Osteocyte (in vitro differentiated cells): Measurements from ENCODE around the gene CMSS1. TPM values are rescaled to one million over a fixed set of nuclear protein-coding genes. Genes with fewer than 3 reads are reported as not detected.
A peak's percentile ranks its signal among the peaks of the same experiment; 100 is the strongest.

Source experiments
- DNase-seq: peaks from one replicate; pipeline ENCODE4 v3.0.0; 2021; ENCODE audit warnings: mixed read lengths; ENCODE audit not compliant: unreplicated experiment; ENCODE audit errors: extremely low spot score
- H3K27ac Mint-ChIP-seq: one replicate; pipeline ENCODE4 v1.8.0; 2021; ENCODE audit warnings: mild to moderate bottlenecking, mixed read lengths; ENCODE audit not compliant: unreplicated experiment
- H3K27me3 Mint-ChIP-seq: one replicate; pipeline ENCODE4 v1.8.0; 2021; ENCODE audit warnings: mixed read lengths; ENCODE audit not compliant: unreplicated experiment
- H3K36me3 Mint-ChIP-seq: one replicate; pipeline ENCODE4 v1.8.0; 2021; ENCODE audit warnings: mixed read lengths; ENCODE audit not compliant: unreplicated experiment
- H3K4me1 Mint-ChIP-seq: one replicate; pipeline ENCODE4 v1.8.0; 2021; ENCODE audit warnings: mixed read lengths; ENCODE audit not compliant: unreplicated experiment
- H3K4me3 Mint-ChIP-seq: one replicate; pipeline ENCODE4 v1.8.0; 2021; ENCODE audit warnings: mild to moderate bottlenecking, moderate library complexity, mixed read lengths; ENCODE audit not compliant: unreplicated experiment
- H3K9me3 Mint-ChIP-seq: one replicate; pipeline ENCODE4 v1.8.0; 2021; ENCODE audit warnings: mixed read lengths; ENCODE audit not compliant: unreplicated experiment
- total RNA-seq: library from RNA; stranded (reverse); gene quantifications from 2 replicates; pipeline ENCODE4 v1.2.1, GENCODE V29; 2021
- TF ChIP-seq, protein P1 (sequence below): fragments of 200-600 bp; sonication (generic); IDR thresholded peaks from 2 replicates; pipeline ENCODE4 v1.5.0; 2021; ENCODE audit warnings: antibody characterized with exemption, mild to moderate bottlenecking, moderate library complexity

Gene CMSS1
- total RNA-seq, 1 donor from 2014 or later = 38.5 TPM

GRCh38 chr3:99774467-99774866 lies 43.2 kb upstream of the CMSS1 start:
- DNase-seq = no peak
- no peaks in the 10 kb centered on the region for H3K27me3 Mint-ChIP-seq
- peaks cover 68% of the 10 kb centered on the region for H3K4me1 Mint-ChIP-seq
- peaks cover 68% of the 10 kb centered on the region for H3K36me3 Mint-ChIP-seq
- H3K4me3 Mint-ChIP-seq = no peak overlapping the region
- H3K9me3 Mint-ChIP-seq = no peaks in the 10 kb centered on the region
- TF ChIP-seq, protein P1, sequence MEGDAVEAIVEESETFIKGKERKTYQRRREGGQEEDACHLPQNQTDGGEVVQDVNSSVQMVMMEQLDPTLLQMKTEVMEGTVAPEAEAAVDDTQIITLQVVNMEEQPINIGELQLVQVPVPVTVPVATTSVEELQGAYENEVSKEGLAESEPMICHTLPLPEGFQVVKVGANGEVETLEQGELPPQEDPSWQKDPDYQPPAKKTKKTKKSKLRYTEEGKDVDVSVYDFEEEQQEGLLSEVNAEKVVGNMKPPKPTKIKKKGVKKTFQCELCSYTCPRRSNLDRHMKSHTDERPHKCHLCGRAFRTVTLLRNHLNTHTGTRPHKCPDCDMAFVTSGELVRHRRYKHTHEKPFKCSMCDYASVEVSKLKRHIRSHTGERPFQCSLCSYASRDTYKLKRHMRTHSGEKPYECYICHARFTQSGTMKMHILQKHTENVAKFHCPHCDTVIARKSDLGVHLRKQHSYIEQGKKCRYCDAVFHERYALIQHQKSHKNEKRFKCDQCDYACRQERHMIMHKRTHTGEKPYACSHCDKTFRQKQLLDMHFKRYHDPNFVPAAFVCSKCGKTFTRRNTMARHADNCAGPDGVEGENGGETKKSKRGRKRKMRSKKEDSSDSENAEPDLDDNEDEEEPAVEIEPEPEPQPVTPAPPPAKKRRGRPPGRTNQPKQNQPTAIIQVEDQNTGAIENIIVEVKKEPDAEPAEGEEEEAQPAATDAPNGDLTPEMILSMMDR = no peak
- peak overlapping the region; percentile 90 for H3K27ac Mint-ChIP-seq

GRCh38 chr3:99776516-99777209 lies 41.0 kb upstream of the CMSS1 start:
- TF ChIP-seq, protein P1 = no peak
- H3K27ac Mint-ChIP-seq = peak overlapping the region; percentile 90
- H3K9me3 Mint-ChIP-seq = no peaks in the 10 kb centered on the region
- no peak overlapping the region for H3K4me3 Mint-ChIP-seq
- H3K27me3 Mint-ChIP-seq = no peaks in the 10 kb centered on the region
- DNase-seq = no peak
- peaks cover 80% of the 10 kb centered on the region for H3K4me1 Mint-ChIP-seq
- H3K36me3 Mint-ChIP-seq = peaks cover 72% of the 10 kb centered on the region

GRCh38 chr3:99777210-99777549 lies 40.5 kb upstream of the CMSS1 start:
- H3K9me3 Mint-ChIP-seq = no peaks in the 10 kb centered on the region
- no peak for DNase-seq
- H3K4me3 Mint-ChIP-seq = no peak overlapping the region
- TF ChIP-seq, protein P1 = no peak
- peaks cover 72% of the 10 kb centered on the region for H3K36me3 Mint-ChIP-seq
- H3K27ac Mint-ChIP-seq = peak overlapping the region; percentile 90
- H3K27me3 Mint-ChIP-seq = no peaks in the 10 kb centered on the region
- peaks cover 82% of the 10 kb centered on the region for H3K4me1 Mint-ChIP-seq

DNA sequence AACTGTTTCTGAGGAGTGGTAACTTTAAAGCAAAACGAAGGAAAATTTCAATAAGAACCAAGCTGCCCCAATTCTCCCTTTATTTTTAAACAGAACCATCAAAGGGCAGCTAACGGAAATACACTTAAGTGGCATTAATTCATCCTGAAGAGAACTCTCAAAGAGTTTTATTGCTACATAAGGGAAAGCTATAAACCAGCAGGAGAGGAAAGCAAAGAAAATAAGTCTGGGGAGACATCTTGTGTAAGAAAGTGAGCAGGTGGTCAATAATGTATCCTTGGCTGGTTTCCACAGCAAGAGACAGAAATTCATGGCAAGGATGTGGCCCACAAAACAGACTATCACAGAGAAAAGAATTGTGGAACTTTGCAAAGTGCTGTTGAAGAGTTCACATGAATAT lies 40.0 kb upstream of the CMSS1 start:
- no peaks in the 10 kb centered on the region for H3K27me3 Mint-ChIP-seq
- no peak overlapping the region for H3K4me3 Mint-ChIP-seq
- H3K4me1 Mint-ChIP-seq = peaks cover 79% of the 10 kb centered on the region
- no peak for DNase-seq
- no peaks in the 10 kb centered on the region for H3K9me3 Mint-ChIP-seq
- peak overlapping the region; percentile 90 for H3K27ac Mint-ChIP-seq
- TF ChIP-seq, protein P1 = no peak
- H3K36me3 Mint-ChIP-seq = peaks cover 68% of the 10 kb centered on the region

GRCh38 chr3:99780749-99781148 lies 36.9 kb upstream of the CMSS1 start:
- TF ChIP-seq, protein P1 = no peak
- no peaks in the 10 kb centered on the region for H3K9me3 Mint-ChIP-seq
- no peak overlapping the region for H3K4me3 Mint-ChIP-seq
- peaks cover 67% of the 10 kb centered on the region for H3K36me3 Mint-ChIP-seq
- DNase-seq = no peak
- no peaks in the 10 kb centered on the region for H3K27me3 Mint-ChIP-seq
- peak overlapping the region; percentile 76 for H3K27ac Mint-ChIP-seq
- peaks cover 79% of the 10 kb centered on the region for H3K4me1 Mint-ChIP-seq
